IPS DF 4.7 (cell line): Measurements from ENCODE around the gene TMCO4.

ENCODE experiments used
- DNase-seq: peaks from one replicate; pipeline ENCODE4 v3.0.0-alpha.2; 2013; ENCODE audit warnings: low spot score; ENCODE audit errors: extremely low read depth

The TMCO4 gene

GRCh38 chr1:19750101-19750881 lies 49.4 kb downstream of the TMCO4 start:
- DNase-seq: no peak

- no peak for DNase-seq
Measured at GRCh38 chr1:19749685-19750084, 50.0 kb downstream of the TMCO4 start.

GRCh38 chr1:19747761-19748160 lies 52.0 kb downstream of the TMCO4 start:
- no peak for DNase-seq

GRCh38 chr1:19744886-19745285 lies 54.8 kb downstream of the TMCO4 start:
- DNase-seq: no peak

GRCh38 chr1:19744335-19744743 lies 55.4 kb downstream of the TMCO4 start:
- DNase-seq: no peak

- no peak for DNase-seq
Measured at GRCh38 chr1:19743793-19744192, 55.9 kb downstream of the TMCO4 start.

GRCh38 chr1:19743180-19743579 lies 56.5 kb downstream of the TMCO4 start:
- DNase-seq: no peak

GRCh38 chr1:19739628-19740027 lies 60.1 kb downstream of the TMCO4 start:
- DNase-seq: no peak

GRCh38 chr1:19738669-19739068 lies 61.0 kb downstream of the TMCO4 start:
- DNase-seq: no peak

- no peak for DNase-seq
Measured at GRCh38 chr1:19738076-19738475, 61.6 kb downstream of the TMCO4 start.

GRCh38 chr1:19737104-19737825 lies 62.5 kb downstream of the TMCO4 start:
- no peak for DNase-seq

GRCh38 chr1:19735440-19736127 lies 64.1 kb downstream of the TMCO4 start:
- DNase-seq: no peak

- no peak for DNase-seq
Measured at GRCh38 chr1:19734472-19734999, 65.2 kb downstream of the TMCO4 start.

- no peak for DNase-seq
Measured at GRCh38 chr1:19734056-19734455, 65.7 kb downstream of the TMCO4 start.

GRCh38 chr1:19733615-19734014 lies 66.1 kb downstream of the TMCO4 start:
- no peak for DNase-seq

- DNase-seq: no peak
Measured at GRCh38 chr1:19731311-19731821, 68.3 kb downstream of the TMCO4 start.

GRCh38 chr1:19730793-19731192 lies 68.9 kb downstream of the TMCO4 start:
- no peak for DNase-seq

- no peak for DNase-seq
Measured at GRCh38 chr1:19730232-19730631, 69.5 kb downstream of the TMCO4 start.

GRCh38 chr1:19728413-19729145 lies 71.1 kb downstream of the TMCO4 start:
- DNase-seq: no peak

GRCh38 chr1:19725606-19726005 lies 74.1 kb downstream of the TMCO4 start:
- DNase-seq: no peak

- DNase-seq: no peak
Measured at GRCh38 chr1:19723874-19724273, 75.8 kb downstream of the TMCO4 start.
